ENCODE results near the gene ZG16.

ZG16 gene

DNA sequence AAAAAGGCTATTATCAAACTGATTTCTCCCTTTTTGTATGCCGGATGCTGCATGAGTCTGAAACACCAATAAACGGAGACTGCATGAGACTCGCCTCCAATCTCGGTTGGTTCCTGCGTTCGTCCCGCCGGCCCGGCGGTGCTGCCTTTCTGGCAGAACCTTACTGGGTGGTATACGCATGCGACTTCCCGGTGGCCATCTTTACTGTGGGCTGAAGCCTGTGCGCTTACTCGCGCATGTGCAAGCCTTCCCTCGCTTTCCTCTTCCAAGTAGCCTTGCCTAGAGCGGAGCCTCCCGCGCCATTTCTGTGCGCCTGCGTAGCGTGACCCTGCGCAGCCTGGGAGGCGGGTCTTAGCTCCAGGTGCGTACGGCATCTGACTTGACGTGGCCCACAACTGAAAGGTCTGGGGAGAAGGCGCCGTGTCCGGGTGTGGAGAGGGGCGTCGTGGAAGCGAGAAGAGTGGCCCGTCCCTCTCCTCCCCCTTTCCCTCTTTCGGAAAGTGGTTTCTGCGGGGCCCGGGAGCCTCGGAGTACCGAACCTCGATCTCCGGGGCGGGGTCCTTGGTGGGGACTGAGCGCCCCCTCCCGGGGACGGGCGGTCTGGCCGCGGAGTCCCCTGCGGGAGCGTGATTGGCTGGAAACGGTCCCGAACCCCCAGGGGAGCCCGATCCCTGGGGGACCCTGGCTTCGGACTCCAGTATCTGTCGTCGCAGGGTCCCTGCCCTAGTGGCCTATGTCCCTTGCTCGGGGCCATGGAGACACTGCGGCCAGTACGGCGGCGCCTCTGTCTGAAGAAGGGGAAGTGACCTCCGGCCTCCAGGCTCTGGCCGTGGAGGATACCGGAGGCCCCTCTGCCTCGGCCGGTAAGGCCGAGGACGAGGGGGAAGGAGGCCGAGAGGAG lies 38.0 kb downstream of the ZG16 start, which contains the start of gene PAGR1:
PAGR1 (plus strand) TSS at position 360 of the 901 bp plus-strand sequence; CDS start at position 734, 374 bp downstream.
- TF ChIP-seq POLR2AphosphoS5 (IDR thresholded peaks at IDR 0.05; ENCODE audit: low read depth, low read length) (peak; percentile 72; the same call in 1 of the 2 replicates), SIN3A (IDR thresholded peaks at IDR 0.05; ENCODE audit: borderline replicate concordance, insufficient read depth, low read length) (no peak), TAF1 (IDR thresholded peaks at IDR 0.05; ENCODE audit: borderline replicate concordance, insufficient read depth, low read length) (peak; percentile 91)
- TF ChIP-seq, protein P1, sequence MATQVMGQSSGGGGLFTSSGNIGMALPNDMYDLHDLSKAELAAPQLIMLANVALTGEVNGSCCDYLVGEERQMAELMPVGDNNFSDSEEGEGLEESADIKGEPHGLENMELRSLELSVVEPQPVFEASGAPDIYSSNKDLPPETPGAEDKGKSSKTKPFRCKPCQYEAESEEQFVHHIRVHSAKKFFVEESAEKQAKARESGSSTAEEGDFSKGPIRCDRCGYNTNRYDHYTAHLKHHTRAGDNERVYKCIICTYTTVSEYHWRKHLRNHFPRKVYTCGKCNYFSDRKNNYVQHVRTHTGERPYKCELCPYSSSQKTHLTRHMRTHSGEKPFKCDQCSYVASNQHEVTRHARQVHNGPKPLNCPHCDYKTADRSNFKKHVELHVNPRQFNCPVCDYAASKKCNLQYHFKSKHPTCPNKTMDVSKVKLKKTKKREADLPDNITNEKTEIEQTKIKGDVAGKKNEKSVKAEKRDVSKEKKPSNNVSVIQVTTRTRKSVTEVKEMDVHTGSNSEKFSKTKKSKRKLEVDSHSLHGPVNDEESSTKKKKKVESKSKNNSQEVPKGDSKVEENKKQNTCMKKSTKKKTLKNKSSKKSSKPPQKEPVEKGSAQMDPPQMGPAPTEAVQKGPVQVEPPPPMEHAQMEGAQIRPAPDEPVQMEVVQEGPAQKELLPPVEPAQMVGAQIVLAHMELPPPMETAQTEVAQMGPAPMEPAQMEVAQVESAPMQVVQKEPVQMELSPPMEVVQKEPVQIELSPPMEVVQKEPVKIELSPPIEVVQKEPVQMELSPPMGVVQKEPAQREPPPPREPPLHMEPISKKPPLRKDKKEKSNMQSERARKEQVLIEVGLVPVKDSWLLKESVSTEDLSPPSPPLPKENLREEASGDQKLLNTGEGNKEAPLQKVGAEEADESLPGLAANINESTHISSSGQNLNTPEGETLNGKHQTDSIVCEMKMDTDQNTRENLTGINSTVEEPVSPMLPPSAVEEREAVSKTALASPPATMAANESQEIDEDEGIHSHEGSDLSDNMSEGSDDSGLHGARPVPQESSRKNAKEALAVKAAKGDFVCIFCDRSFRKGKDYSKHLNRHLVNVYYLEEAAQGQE (IDR thresholded peaks at IDR 0.05; ENCODE audit: insufficient read depth in 1 of 2, low read depth in 2 of 2, low read length in 2 of 2): 0 out of 4 replicates have a peak, but pooled peaks of 1 of the 2 experiments have one; percentile 25

DNA sequence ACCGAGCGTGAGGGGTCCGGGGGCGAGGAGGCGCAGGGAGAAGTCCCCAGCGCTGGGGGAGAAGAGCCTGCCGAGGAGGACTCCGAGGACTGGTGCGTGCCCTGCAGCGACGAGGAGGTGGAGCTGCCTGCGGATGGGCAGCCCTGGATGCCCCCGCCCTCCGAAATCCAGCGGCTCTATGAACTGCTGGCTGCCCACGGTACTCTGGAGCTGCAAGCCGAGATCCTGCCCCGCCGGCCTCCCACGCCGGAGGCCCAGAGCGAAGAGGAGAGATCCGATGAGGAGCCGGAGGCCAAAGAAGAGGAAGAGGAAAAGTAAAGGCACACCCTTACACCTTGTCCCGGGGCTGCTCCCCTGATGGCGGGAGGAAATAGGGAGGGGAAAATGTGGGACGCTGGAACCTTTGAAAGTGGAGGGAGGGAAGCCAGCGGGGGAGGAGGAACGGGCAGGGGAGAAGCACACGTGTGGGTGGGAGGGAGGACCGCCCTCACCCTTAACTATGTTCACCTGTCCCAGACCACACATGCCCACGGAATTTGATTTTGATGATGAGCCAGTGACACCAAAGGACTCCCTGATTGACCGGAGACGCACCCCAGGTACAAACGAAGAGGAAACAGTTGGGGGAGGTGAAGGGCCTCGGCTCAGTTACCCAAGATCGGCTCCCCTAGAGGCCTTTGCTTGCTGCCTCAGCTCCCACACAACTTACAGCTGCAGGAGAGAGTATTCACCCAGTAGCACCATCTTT lies 38.8 kb downstream of the ZG16 start:
- TF ChIP-seq, protein P1 (IDR thresholded peaks at IDR 0.05; ENCODE audit: insufficient read depth in 1 of 2, low read depth in 2 of 2, low read length in 2 of 2): no peak
- TF ChIP-seq POLR2AphosphoS5 (IDR thresholded peaks at IDR 0.05; ENCODE audit: low read depth, low read length) (no peak), FOXP2 (optimal IDR thresholded peaks at IDR 0.05; ENCODE audit: borderline replicate concordance, extremely low read depth, extremely low read length, insufficient read depth) (no peak), SIN3A (IDR thresholded peaks at IDR 0.05; ENCODE audit: borderline replicate concordance, insufficient read depth, low read length) (no peak), TAF1 (IDR thresholded peaks at IDR 0.05; ENCODE audit: borderline replicate concordance, insufficient read depth, low read length) (no peak)

DNA sequence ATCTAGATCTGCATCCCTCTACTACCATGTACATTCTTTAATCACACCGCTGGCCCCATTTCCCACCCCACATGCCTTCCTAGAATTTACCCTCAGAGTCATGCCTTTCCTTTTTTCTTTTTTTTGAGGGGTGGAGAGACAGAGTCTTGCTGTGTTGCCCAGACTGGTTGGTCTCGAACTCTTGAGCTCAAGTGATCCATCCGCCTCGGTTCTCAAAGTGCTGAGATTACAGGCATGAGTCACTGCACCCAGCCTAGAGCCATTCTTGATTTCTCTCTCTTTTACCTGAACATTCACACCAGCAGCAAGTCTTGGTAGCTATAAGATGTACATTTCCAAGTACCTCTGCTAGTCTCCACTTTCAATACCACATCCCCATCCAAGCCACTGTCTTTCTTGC lies 40.0 kb downstream of the ZG16 start:
- TF ChIP-seq SIN3A (IDR thresholded peaks at IDR 0.05; ENCODE audit: borderline replicate concordance, insufficient read depth, low read length) (no peak), POLR2AphosphoS5 (IDR thresholded peaks at IDR 0.05; ENCODE audit: low read depth, low read length) (no peak), TAF1 (IDR thresholded peaks at IDR 0.05; ENCODE audit: borderline replicate concordance, insufficient read depth, low read length) (no peak), FOXP2 (optimal IDR thresholded peaks at IDR 0.05; ENCODE audit: borderline replicate concordance, extremely low read depth, extremely low read length, insufficient read depth) (no peak)
- TF ChIP-seq, protein P1 (IDR thresholded peaks at IDR 0.05; ENCODE audit: insufficient read depth in 1 of 2, low read depth in 2 of 2, low read length in 2 of 2): no peak

DNA sequence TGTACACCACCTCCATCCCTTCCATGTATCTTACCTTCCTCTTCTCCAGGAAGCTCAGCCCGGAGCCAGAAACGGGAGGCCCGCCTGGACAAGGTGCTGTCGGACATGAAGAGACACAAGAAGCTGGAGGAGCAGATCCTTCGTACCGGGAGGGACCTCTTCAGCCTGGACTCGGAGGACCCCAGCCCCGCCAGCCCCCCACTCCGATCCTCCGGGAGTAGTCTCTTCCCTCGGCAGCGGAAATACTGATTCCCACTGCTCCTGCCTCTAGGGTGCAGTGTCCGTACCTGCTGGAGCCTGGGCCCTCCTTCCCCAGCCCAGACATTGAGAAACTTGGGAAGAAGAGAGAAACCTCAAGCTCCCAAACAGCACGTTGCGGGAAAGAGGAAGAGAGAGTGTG lies 41.5 kb downstream of the ZG16 start:
- no peak for TF ChIP-seq SIN3A (IDR thresholded peaks at IDR 0.05; ENCODE audit: borderline replicate concordance, insufficient read depth, low read length)
- TF ChIP-seq POLR2AphosphoS5 (IDR thresholded peaks at IDR 0.05; ENCODE audit: low read depth, low read length): no peak
- TF ChIP-seq, protein P1 (IDR thresholded peaks at IDR 0.05; ENCODE audit: insufficient read depth in 1 of 2, low read depth in 2 of 2, low read length in 2 of 2): no peak
- no peak for TF ChIP-seq TAF1 (IDR thresholded peaks at IDR 0.05; ENCODE audit: borderline replicate concordance, insufficient read depth, low read length)
- no peak for TF ChIP-seq FOXP2 (optimal IDR thresholded peaks at IDR 0.05; ENCODE audit: borderline replicate concordance, extremely low read depth, extremely low read length, insufficient read depth)
